CD1c-positive myeloid dendritic cell (primary cell): ENCODE measurements around the gene MACROD1.
"Not testable (repeated sequence)": the region's sequence is repeated elsewhere in the genome, so short reads cannot be mapped to it uniquely, and the experiment has no call there.

ENCODE experiments used
- DNase-seq: peaks from one replicate; pipeline ENCODE4 v3.0.0-alpha.2; 2016; ENCODE audit errors: extremely low spot score

The MACROD1 gene

GRCh38 chr11:64185693-64186491 lies 20.0 kb upstream of the MACROD1 start, which contains the start of gene STIP1:
Gene STIP1 (plus strand): TSS chr11:64186171. CDS start chr11:64186262, 91 bp downstream.
- DNase-seq, result peak; percentile 100

- DNase-seq, result peak; percentile 83
These were observed 19.3 kb upstream of the MACROD1 start for GRCh38 chr11:64185175-64185692.

GRCh38 chr11:64183890-64184289 lies 18.0 kb upstream of the MACROD1 start:
- no peak for DNase-seq

- DNase-seq, result peak; percentile 88
These were observed 15.8 kb upstream of the MACROD1 start for GRCh38 chr11:64181506-64182411.

GRCh38 chr11:64180891-64181290 lies 15.0 kb upstream of the MACROD1 start:
- DNase-seq, result no peak

- DNase-seq, result no peak
These were observed 13.2 kb upstream of the MACROD1 start for GRCh38 chr11:64178951-64179639.

GRCh38 chr11:64178203-64178602 lies 12.3 kb upstream of the MACROD1 start:
- peak; percentile 38 for DNase-seq

- DNase-seq, result no peak
These were observed 10.8 kb upstream of the MACROD1 start for GRCh38 chr11:64176751-64177150.

GRCh38 chr11:64173616-64174355 lies 7.9 kb upstream of the MACROD1 start:
- no peak for DNase-seq

- DNase-seq, result no peak
These were observed 4.5 kb upstream of the MACROD1 start for GRCh38 chr11:64170419-64170818.

- no peak for DNase-seq
These were observed 452 bp downstream of the MACROD1 start for GRCh38 chr11:64165481-64165841.

GRCh38 chr11:64164392-64165312 lies 1.3 kb downstream of the MACROD1 start:
- DNase-seq, result no peak

- DNase-seq, result no peak
These were observed 2.0 kb downstream of the MACROD1 start for GRCh38 chr11:64163951-64164350.

- not testable (repeated sequence) for DNase-seq
These were observed 3.1 kb downstream of the MACROD1 start for GRCh38 chr11:64162769-64163168.

- DNase-seq, result no peak
These were observed 4.9 kb downstream of the MACROD1 start for GRCh38 chr11:64161037-64161436.

- no peak for DNase-seq
These were observed 8.1 kb downstream of the MACROD1 start for GRCh38 chr11:64157631-64158394.

GRCh38 chr11:64156235-64157011 lies 9.5 kb downstream of the MACROD1 start:
- no peak for DNase-seq

- no peak for DNase-seq
These were observed 12.1 kb downstream of the MACROD1 start for GRCh38 chr11:64153812-64154211.
